ENCODE data around the gene ZNF878.

GRCh38 chr19:12098040-12098439, 45.3 kb upstream of the ZNF878 start:
- TF ChIP-seq RBM39 (optimal IDR thresholded peaks at IDR 0.05; ENCODE audit: low read depth, low read length) = no peak
- no peak for TF ChIP-seq POLR2AphosphoS5 (IDR thresholded peaks at IDR 0.05; ENCODE audit: control insufficient read depth, insufficient read depth, low read depth, low read length)
- TF ChIP-seq CHD2 (IDR thresholded peaks at IDR 0.05; ENCODE audit: low read depth, low read length) = no peak
- TF ChIP-seq GATA2 (CRISPR knock-in tag; IDR thresholded peaks at IDR 0.05) = no peak
- no peak for TF ChIP-seq POLR2AphosphoS2 (IDR thresholded peaks at IDR 0.05; ENCODE audit: low read length)
- no peak for TF ChIP-seq ZBTB33 (CRISPR knock-in tag; IDR thresholded peaks at IDR 0.05)
- TF ChIP-seq RBM25 (IDR thresholded peaks at IDR 0.05; ENCODE audit: low read depth, low read length, severe bottlenecking) = no peak
- TF ChIP-seq ARID2 (IDR thresholded peaks at IDR 0.05) = no peak
- TF ChIP-seq ZFP36 (IDR thresholded peaks at IDR 0.05; ENCODE audit: low read depth, low read length, partially characterized antibody) = no peak

Data from K562 (cell line).